Activated CD4-positive, alpha-beta memory T cell treated with anti-CD3 and anti-CD28 coated beads for 36 hours (primary cell): ENCODE measurements around the gene RFC4. TPM values are rescaled to one million over a fixed set of nuclear protein-coding genes. Genes with fewer than 3 reads are reported as not detected.

Source experiments
- CTCF ChIA-PET: fragments of 350-600 bp; sonication (Branson Sonifier 250); formaldehyde crosslinking; loops from one replicate; lab custom pipeline; 2021; ENCODE audit warnings: antibody characterized with exemption, inconsistent platforms; lab: Charles Lee
- POLR2A ChIA-PET: fragments of 350-600 bp; sonication (Branson Sonifier 250); formaldehyde crosslinking; loops from one replicate; lab custom pipeline; 2021; ENCODE audit warnings: antibody characterized with exemption; lab: Charles Lee
- DNase-seq: peaks from one replicate; pipeline ENCODE4 v3.0.0-alpha.2; 2020
- H3K27ac Mint-ChIP-seq: one replicate; pipeline ENCODE4 v1.8.0; 2021; ENCODE audit warnings: mixed read lengths
- H3K27me3 Mint-ChIP-seq: one replicate; pipeline ENCODE4 v1.8.0; 2021; ENCODE audit warnings: mixed read lengths
- H3K36me3 Mint-ChIP-seq: one replicate; pipeline ENCODE4 v1.8.0; 2021; ENCODE audit warnings: mixed read lengths
- H3K4me1 Mint-ChIP-seq: one replicate; pipeline ENCODE4 v1.8.0; 2021; ENCODE audit warnings: low read depth, mixed read lengths
- H3K4me3 Mint-ChIP-seq: one replicate; pipeline ENCODE4 v1.8.0; 2021; ENCODE audit warnings: mild to moderate bottlenecking, mixed read lengths
- H3K9me3 Mint-ChIP-seq: one replicate; pipeline ENCODE4 v1.8.0; 2021; ENCODE audit warnings: mixed read lengths
- intact Hi-C: fragments of 100-400 bp; cut with micrococcal nuclease; formaldehyde crosslinking; loops from one replicate; pipeline ENCODE4 v1.15.1; 2023
- microRNA-seq: library from miRNA; unstranded; fragments of <30 nt; microRNA quantifications from one replicate; pipeline ENCODE4 v1.2.0, GENCODE V29; 2022; ENCODE audit warnings: borderline number of aligned reads, borderline microRNAs expressed, borderline replicate concordance
- total RNA-seq, 2 experiments: library from RNA; stranded (reverse); gene quantifications; one replicate each; pipeline ENCODE4 v1.2.3, GENCODE V29; 2021

Gene RFC4
- total RNA-seq, 2 experiments from 2014 or later = 118 to 127 TPM

DNA sequence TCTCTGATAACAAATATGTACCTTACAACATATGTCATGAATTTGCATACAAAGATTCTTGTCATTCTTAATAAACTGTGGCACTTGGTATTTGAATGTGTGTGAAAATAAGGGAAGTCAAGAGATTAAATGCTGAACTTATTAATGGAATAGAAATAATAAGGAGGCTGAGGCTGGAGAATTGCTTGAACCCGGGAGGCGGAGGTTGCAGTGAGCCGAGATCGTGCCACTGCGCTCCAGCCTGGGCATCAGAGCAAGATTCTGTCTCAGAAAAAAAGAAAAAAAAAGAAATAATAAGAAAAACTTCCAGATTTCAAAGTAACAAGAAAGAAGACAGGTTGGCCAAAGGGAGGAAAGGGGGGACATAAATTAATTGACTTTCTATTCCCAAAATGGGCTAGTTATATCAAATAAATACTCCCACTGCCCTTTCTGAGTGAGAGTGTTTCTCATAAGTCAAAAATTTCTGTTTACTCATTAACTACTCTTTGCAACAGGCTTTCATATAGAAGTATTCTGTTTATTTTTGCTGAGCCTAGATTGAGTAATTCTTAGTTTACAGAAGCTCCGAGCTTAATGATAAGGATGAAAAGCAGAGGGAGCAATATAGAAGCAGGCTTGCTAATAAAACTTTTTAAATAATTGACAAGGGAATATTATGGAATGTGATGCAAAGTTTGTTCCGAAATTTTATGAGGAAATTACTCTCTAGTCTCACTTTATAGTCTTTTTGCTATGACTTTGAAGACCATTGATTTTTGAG is 63.5 kb downstream of the RFC4 start:
- no peak overlapping the region for H3K27ac Mint-ChIP-seq
- peaks cover 4% of the 10 kb centered on the region for H3K27me3 Mint-ChIP-seq
- no peaks in the 10 kb centered on the region for H3K4me1 Mint-ChIP-seq
- intact Hi-C loops = no loop called here
- H3K4me3 Mint-ChIP-seq = no peak overlapping the region
- ChIA-PET CTCF (no interaction called here), POLR2A (no interaction called here)
- H3K9me3 Mint-ChIP-seq = no peaks in the 10 kb centered on the region
- no peaks in the 10 kb centered on the region for H3K36me3 Mint-ChIP-seq
- DNase-seq = no peak

Small RNAs within 50 kb of the gene (microRNA-seq; reads per million reads assigned to microRNA genes)
- gene MIR1248 = 33.0 reads per million, percentile 51 among the genes with 10 or more reads in this experiment

Other genes starting within 250 kb of the RFC4 start
- 10 to 100 TPM; 10.6 to 12.1 TPM for gene TBCCD1, start 239.1 kb downstream of the RFC4 start, total RNA-seq
- 10 to 100 TPM; 36.9 to 39.5 TPM for gene DNAJB11, start 235.8 kb downstream of the RFC4 start, total RNA-seq
- not detected for gene AHSG, start 193.4 kb downstream of the RFC4 start, total RNA-seq
- gene FETUB, start 166.1 kb downstream of the RFC4 start, total RNA-seq = not detected
- not detected for gene HRG, start 140.5 kb downstream of the RFC4 start, total RNA-seq
- gene KNG1, start 89.1 kb downstream of the RFC4 start, total RNA-seq = not detected
- 100 to 1,000 TPM; 390 to 393 TPM for gene EIF4A2, start 22.9 kb downstream of the RFC4 start, total RNA-seq
- not detected for gene ADIPOQ, start 36.2 kb upstream of the RFC4 start, total RNA-seq
- gene ST6GAL1, start 124.0 kb upstream of the RFC4 start, total RNA-seq = 100 to 1,000 TPM in 1 of 2 experiments, 10 to 100 TPM in 1; 99.9 to 113 TPM